Ramos (cell line): ENCODE measurements around the gene FHIT.
"Not testable (repeated sequence)": the region's sequence is repeated elsewhere in the genome, so short reads cannot be mapped to it uniquely, and the experiment has no call there.

ENCODE experiments used
- in situ Hi-C: fragments of 300-500 bp; cut with MboI; formaldehyde crosslinking; loops from one replicate; pipeline ENCODE4 v1.14.3; 2022; ENCODE audit warnings: low sequenced_read_pairs; ENCODE audit not compliant: unreplicated experiment

The FHIT gene

DNA sequence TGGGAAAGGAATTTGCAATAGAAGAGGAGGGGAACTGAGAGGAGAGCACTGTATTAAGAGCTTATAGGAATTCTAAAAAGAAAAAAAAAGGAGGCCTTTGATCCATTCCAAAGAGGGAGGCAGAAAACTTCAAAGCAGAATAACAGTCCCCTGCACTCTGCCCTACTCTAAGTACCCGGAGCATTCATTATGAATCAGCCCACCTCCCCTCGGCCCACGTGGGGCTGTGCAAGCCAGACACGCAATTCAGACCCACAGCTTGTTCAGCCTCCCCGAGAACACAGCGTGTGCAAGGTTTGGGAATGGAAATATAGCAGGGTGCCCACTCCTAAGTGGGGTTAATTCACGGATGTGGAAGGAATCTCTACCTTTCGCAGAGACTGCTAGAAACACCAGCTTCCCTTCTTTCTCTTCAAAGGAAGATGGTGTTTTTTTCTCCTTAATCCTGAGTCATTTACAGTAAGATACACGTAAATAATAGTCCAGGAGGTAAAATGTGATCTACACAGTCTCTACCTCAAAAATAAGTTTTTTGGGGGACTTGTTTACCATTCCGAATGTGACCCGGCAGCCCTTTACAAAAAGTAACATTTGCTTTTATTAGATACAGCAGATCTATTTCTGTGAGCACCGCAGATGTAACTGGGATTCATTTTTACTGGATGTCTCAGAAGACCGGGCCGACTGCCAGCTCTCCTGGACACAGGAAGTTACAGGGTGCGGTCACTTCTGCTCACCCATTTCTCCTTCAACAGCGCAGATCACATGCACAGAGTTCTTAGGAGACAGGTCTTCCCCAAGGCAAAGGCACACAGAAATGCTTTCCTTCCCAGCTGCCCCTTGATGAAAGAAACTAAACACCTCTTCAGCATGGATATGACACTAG, 1433.0 kb downstream of the FHIT start:
- in situ Hi-C loops = no loop called here

DNA sequence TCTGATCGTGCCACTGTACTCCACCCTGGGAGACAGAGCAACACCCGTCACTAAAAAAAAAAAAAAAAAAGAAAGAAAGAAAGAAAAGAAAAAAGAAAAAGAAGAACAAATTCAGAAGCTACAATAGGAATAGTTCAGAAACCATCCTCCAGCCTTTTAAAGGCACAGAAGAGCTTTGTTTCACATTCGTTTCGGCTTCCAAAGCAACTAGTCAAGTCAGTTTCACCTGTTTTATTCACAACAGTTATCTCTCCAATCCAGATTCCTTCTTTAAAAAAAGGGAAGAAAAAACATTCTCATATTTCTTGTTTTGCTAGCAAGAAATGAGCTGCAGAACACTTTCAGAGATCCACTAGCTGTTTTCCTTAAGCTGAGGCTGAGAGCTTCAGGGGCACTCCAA, 1433.7 kb downstream of the FHIT start:
- in situ Hi-C loops = no loop called here

DNA sequence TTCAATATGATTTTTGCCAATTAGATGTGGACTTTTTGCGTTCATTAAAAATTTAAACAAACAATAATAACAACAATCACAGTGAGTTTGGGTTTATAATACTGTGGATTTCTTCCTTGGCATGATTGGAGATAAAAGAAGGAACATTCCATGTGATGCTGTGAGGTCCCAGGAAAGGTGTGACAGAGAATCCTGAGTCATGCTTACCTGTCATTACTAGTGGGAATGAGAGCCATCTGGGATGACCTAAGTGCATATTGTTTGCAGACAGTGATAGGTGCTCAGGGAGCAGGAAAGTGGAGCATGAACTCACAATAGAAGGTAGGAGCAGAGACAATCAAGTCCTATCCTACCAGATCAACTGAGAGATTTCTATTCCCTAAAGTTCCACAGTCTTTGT, 1434.9 kb downstream of the FHIT start:
- in situ Hi-C loops = no loop called here

DNA sequence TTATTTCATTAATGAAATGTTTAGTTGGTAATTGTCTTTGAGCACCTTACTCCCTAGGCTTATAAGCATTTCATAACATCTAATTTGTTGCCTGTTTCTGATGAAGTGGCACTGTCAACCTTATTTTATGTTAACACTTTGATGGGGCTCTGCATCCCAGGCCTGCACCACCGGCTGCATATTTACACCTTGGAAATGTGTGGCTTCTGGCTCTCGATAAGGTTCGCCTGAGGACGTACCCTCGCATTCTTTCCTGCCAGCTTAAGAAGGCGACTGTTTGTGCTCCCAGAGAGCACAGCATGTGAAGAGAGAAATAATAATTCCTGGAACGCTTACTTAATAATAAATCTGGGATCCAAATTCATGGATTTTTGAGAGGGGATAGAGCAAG, 1438.1 kb downstream of the FHIT start:
- in situ Hi-C loops = no loop called here

DNA sequence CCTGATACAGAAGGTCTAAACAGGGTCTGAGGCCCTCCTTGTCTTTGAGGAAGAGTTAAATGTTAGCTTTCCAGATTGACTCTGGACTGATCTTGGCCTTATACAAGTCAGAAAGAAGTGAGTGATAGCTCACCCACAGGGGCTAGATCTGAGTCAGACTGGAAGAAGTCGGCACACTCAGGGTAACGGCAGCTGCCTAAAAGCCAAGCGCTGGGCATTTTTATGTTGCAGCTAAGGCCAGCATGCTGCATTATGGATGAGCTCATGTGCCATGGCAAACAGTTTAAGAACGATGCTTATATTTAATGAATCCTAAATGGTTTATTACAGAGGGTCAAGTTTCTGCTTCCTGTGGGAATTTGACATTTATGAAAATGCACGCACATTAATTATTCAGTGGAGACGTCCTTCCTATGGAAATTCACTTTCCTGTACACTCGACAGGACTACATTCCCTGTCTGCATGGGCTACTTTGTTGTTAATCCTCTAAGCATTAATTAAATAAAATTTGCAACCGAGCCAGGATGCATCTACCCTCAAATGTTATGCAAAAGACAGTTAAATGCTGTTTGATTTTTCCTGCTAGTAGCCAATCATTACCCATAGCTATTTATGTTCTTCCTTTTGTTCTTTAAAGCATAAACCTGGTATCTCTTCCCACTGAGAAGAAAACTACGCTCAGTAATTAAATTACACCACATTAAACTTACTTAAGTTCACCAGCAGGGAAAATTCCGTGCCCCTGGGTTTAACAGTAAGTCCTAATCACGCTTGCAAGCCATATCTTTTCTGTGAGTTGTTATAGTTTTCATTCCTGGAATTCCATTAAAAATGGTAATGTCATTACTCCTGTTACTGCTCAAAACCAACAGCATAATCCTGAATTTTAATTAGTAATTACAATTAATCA, 1438.8 kb downstream of the FHIT start:
- in situ Hi-C loops = no loop called here

DNA sequence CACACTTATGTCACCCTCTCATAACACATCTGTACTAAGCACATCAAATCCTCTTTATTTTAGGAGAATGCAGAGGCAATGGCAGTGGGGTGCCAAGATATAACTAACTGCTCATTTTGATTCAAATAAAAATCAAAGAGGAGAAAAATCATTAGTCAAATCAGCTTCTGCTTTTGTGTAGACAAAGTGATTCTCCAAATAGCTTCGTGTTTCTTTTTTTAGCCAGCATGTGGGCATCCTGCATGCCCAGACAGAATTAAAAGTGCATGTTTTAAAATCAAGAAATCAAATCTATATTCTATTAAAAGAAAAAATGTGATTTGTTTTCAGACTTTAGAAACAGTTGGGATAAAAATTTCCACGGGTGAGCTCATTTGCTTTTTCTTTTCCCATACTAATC, 1440.1 kb downstream of the FHIT start:
- in situ Hi-C loops = no loop called here

DNA sequence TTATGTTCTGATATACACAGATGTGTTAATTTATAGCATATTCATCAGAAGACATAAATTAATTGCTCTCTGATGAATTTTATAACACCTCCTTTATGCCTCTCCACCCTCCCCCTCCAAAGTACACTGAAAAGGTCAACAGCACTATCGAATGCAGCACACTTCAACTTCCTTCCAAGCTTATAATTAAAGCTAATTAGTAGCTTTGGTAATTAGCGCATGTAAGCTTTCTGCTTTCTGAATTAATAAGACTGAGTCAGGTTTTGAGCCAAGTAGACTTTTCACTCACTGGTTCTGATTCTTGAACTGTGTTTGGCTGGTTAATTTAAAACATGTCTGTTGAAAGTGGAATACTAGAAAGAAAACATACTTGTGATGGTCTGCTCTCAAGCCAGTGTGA, 1440.6 kb downstream of the FHIT start:
- in situ Hi-C loops = no loop called here

DNA sequence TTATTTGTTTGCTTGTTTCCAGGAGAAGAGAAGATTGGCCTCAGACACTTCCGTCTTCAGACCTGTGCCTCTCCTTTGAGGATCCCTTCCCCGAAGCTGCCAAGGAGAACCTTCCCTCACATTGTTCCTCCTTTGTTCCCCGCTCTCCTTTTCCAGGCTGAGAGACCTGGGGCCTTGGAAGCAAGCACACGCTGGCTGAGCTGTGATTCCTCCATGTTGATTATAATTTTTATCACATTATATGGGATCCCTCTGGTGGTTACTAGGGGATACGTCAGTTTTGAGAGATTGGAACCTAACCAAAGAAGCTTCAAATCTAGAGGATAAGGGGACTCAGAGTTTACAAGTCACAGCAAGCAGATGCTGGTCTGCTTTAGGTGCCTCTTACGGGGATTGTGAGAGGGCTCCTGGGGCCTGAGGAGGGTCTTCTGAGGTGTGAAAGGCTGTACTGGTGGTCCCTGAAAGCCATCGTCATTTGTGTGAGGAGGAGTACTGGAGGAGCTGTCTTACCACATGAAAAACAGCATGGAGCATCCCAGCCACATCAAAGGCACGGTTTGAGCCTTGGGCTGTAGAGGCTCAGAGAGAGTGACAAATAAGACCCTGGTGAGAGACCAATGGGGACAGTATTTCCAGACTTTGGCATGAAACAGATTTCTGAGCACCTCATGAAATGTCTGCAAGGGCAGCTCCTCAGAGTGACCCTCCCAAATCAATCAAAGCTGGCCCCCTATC, 1441.4 kb downstream of the FHIT start:
- in situ Hi-C loops = no loop called here

DNA sequence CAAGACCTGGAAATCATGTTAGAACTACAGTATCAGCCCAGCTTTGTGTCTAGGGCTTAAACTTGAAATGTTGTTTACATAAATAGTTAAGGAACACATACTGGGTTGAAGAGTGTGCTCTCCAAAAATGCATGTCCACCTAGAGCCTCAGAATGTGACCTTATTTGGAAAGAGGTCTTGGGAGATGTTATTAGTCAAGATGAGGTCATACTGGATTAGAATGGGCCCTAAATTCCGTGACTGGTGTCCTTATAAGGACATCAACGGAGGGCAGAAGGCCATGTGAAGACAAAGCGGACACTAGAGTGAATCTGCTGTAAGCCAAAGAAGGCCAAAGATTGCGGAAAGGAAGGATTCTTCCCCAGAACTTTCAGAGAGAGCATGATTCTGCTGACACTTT, 1442.2 kb downstream of the FHIT start:
- in situ Hi-C loops = no loop called here

DNA sequence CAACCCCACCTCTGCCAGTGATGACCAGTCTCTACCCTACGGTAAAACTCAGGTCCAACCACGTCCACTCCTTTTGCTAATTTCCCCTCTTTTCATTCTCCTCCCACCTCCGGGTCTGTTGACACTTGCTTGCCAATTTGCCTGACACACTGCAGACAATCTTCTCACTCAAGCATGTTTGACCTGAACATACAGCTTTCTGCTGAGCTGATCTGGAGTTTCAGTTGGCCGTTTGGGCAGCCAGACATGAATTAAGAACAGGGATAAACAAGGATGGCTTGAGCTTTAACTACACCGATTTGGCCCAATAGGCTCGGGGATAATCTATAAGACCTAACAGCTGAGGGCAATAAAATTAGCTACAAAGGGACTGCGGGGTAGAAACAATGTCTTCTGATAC, 1442.8 kb downstream of the FHIT start:
- in situ Hi-C loops = no loop called here

DNA sequence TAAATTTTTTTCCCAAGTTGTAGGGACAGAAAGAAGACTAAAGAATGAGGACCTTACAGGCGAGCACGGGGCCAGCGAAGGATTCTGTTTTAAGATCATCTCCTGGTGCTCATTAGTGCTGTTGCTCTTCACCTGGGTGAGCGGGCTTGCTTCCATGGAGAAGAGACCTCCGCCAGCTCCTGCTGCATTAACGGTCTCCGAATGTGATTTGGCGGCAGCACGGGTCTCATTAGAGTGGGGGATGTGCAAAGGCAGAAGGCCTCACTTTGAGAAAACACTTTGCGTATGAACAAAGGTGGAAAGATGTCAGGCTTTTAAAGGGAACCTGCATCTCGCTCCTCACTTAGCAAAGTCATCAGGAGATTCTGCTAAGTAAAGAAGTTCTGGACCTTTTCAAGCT, 1448.0 kb downstream of the FHIT start:
- in situ Hi-C loops = no loop called here

DNA sequence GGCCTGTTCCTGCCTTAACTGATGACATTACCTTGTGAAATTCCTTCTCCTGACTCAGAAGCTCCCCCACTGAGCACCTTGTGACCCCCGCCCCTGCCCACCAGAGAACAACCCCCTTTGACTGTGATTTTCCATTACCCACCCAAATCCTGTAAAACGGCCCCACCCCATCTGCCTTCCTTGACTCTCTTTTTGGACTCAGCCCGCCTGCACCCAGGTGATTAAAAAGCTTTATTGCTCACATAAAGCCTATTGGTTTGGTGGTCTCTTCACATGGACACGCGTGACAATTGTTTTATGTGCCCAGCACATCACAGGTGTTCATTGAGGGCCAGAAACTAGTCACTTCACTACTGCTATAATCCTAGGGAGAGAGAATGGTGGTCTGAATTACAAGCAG, 1448.8 kb downstream of the FHIT start:
- in situ Hi-C loops = not testable (repeated sequence)

DNA sequence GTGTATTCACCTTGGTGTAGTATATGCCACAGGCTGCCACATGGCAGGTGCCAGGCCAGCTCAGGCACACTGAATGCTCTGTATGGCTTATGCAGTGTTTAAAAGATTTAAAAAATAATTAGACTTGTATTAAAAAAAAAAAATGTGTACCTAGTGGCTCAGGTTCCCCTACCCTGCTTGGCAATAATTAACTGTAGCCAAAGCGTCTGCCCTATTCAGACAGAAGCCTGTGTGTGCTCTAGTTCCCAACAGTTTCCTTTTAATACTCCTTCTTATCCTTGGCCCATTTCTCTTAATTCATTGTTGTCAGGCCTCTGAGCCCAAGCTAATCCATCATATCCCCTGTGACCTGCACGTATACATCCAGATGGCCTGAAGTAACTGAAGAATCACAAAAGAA, 1449.2 kb downstream of the FHIT start:
- in situ Hi-C loops = no loop called here

DNA sequence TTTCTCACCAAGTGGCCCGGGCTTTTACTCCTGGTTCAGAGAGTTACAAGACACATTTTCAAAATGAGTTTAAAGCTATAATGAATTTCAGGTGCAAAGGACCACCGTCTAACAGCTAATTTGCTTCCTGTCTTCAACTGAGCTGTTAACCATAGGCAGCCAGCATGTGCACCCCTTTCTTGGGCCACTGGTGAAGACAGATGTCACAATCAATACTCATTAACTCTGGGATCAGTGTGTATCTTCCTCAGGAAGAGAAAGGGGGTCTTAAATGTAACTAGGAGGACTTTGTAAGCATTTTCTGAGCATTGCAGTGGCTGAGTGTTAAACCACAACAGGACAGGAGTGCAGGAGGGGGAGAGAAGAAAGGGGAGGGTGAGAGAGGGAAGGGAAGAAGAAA, 1450.8 kb downstream of the FHIT start:
- in situ Hi-C loops = no loop called here

DNA sequence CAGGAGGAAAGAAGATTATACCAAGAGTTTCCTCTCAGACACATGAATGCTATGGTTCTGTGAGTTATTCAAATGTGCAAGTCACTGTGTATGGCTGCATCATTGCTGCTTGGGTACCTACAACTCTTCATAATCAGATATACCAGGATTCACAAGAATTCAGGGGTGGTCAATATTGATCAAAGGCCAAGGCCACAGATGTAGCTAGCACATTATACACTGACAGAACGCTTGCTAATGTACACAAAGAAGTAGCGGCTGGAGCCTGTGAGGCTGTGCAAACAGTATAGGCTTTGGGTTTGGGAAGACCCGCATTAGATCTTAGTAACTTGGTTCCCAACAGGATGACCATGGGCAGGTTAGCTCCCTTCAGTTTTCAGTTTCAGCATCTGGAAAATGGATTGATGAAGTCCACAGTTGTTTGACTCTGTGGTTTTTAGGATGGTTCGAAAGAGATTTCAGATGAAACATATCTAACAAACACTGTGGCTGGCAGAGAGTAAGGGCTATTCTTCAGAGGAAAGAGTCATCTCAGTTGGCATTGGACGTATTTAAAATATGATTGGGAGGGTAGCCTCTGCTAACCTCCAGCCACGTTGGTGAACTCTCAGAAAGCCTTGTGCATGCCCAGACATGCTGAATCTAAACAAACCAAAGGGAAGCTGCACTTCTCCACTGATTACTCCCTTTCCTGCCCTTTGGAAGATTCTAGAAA, 1452.7 kb downstream of the FHIT start:
- in situ Hi-C loops = no loop called here

DNA sequence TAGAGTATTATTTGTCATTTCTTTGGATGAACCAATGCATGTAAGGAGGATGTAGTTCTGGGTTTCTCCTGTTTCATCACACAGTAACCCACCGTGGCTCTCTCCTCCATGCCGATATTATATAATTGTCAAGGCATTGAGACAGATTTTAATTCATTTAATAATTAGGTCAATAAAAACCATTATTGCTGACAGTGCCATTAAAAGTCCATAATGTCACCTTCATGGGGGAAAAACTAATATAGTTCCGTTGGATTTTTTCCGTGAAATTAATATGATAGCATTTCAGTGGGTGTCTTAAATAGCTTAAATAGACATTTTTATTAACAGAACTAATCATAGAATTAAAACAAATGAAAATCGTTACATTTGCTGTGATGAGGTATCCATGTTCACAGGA, 1453.7 kb downstream of the FHIT start:
- in situ Hi-C loops = no loop called here

DNA sequence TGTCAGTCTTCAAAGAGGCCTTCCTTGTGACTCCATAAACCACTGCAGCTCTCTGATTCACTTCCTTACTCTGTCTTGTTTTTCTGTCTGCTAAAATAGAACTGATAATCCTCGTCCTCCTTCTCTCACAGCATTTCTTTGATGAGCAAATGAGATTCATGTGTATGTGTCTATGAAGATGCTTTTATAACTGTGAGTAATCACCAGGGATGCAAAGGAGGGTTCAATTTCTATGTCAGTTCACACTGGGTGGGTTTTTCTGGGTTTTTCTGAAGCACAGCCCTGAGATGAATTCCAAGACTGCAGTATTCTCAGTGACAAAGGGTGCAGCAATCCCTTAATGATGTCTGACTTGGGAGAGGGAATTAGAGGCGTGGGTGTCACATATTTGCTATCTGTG, 1454.8 kb downstream of the FHIT start:
- in situ Hi-C loops = no loop called here

DNA sequence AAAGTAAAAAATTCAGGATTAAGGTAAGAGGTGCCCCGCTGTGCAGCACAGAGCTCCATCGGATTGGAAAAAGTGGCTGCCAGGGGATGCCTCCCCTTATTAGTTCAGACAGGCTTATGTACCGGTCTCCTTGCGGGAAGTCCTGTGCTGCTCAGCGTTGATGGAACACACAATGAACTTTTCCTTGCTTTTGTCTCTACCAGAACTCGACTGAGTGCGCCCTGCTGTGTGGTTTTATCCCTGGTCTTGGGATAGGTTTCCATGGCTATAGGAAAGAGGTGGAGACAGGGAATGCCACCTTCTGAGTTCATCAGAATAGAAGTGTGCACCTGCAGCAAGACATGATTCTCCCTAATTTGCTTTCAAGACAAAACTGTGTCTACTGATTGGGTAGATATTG, 1455.5 kb downstream of the FHIT start:
- in situ Hi-C loops = no loop called here

DNA sequence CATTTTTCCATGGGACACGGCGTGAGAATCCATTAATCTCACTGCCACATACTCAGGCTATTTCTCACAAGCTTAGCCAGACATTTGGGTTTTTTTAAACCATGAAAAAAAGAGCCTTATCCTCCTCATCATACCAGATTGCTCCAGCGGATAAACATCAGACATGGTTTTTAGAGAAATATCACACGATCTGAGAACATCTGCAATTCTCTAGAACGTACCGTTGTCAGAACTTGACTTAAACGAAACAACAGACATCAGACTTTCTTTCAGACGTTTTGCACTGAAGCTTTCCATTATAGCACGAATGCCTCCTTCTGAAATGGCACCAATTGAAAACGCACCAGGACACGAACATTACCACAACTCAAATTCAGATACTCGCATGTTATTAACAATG, 1457.3 kb downstream of the FHIT start:
- in situ Hi-C loops = no loop called here

DNA sequence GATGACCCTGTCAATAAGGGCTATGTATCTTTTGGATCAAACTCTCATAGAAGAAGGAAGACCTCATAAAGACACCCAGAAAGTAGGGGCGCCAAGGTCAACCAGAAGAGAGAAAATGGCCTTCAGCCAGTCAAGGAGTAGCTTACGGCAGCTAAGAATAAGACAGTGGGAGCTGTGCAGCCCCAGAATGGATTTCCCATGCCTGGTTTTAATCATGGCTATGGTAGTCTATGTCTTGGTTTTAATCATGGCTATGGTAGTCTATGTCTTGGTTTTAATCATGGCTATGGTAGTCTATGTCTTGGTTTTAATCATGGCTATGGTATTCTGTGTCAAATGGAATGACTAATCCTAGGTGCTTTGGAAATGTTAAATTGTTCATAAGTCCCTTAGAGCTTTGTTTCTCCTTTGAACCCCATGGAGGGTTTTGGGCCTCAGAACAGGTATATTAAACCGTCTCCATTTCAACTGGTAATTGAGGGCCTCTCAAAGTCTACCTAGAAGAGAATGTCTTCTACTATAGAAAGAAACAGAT, 1459.4 kb downstream of the FHIT start:
- in situ Hi-C loops = no loop called here
